Measurements from ENCODE around the gene GGA3.
"Not testable (repeated sequence)": the region's sequence is repeated elsewhere in the genome, so short reads cannot be mapped to it uniquely, and the experiment has no call there.

Gene GGA3

GRCh38 chr17:75261336-75262111 lies at the start of gene GGA3, which contains the start of gene MRPS7:
TSS of gene GGA3 (minus strand) at chr17:75261606. CDS start at chr17:75261587, 19 bp downstream.
TSS of gene MRPS7 (plus strand) at chr17:75261879. CDS start at chr17:75261901, 22 bp downstream.
- no peak for DNase-seq (ENCODE audit: low read depth)

- no peak for DNase-seq (ENCODE audit: low read depth)
Observed at GRCh38 chr17:75308732-75309629, 47.6 kb upstream of the GGA3 start.

- DNase-seq (ENCODE audit: low read depth): no peak
Observed at GRCh38 chr17:75307957-75308731, 46.7 kb upstream of the GGA3 start.

GRCh38 chr17:75301502-75302206 lies 40.2 kb upstream of the GGA3 start:
- DNase-seq (ENCODE audit: low read depth): no peak

GRCh38 chr17:75301049-75301448 lies 39.6 kb upstream of the GGA3 start:
- no peak for DNase-seq (ENCODE audit: low read depth)

- DNase-seq (ENCODE audit: low read depth): no peak
Observed at GRCh38 chr17:75300280-75300679, 38.9 kb upstream of the GGA3 start.

GRCh38 chr17:75295201-75296158 lies 34.1 kb upstream of the GGA3 start:
- no peak for DNase-seq (ENCODE audit: low read depth)

- not testable (repeated sequence) for DNase-seq (ENCODE audit: low read depth)
Observed at GRCh38 chr17:75292810-75293448, 31.5 kb upstream of the GGA3 start.

- no peak for DNase-seq (ENCODE audit: low read depth)
Observed at GRCh38 chr17:75289832-75290337, 28.5 kb upstream of the GGA3 start.

GRCh38 chr17:75289115-75289831 lies 27.9 kb upstream of the GGA3 start, which contains the start of gene SLC25A19:
TSS of gene SLC25A19 (minus strand) at chr17:75289433. CDS start at chr17:75286764, 2,669 bp downstream.
- peak; percentile 95 for DNase-seq (ENCODE audit: low read depth)

- no peak for DNase-seq (ENCODE audit: low read depth)
Observed at GRCh38 chr17:75288770-75289114, 27.3 kb upstream of the GGA3 start.

GRCh38 chr17:75288359-75288758 lies 27.0 kb upstream of the GGA3 start:
- DNase-seq (ENCODE audit: low read depth): no peak

GRCh38 chr17:75287221-75287620 lies 25.8 kb upstream of the GGA3 start:
- no peak for DNase-seq (ENCODE audit: low read depth)

- no peak for DNase-seq (ENCODE audit: low read depth)
Observed at GRCh38 chr17:75285123-75285522, 23.7 kb upstream of the GGA3 start.

- not testable (repeated sequence) for DNase-seq (ENCODE audit: low read depth)
Observed at GRCh38 chr17:75280189-75280588, 18.8 kb upstream of the GGA3 start.

- peak; percentile 70 for DNase-seq (ENCODE audit: low read depth)
Observed at GRCh38 chr17:75277664-75278071, 16.3 kb upstream of the GGA3 start.

- DNase-seq (ENCODE audit: low read depth): peak; percentile 42
Observed at GRCh38 chr17:75273977-75274708, 12.7 kb upstream of the GGA3 start.

GRCh38 chr17:75272848-75273184 lies 11.4 kb upstream of the GGA3 start:
- no peak for DNase-seq (ENCODE audit: low read depth)
